ENCODE measurements around the gene MACROD2.

Gene MACROD2

GRCh38 chr20:14518648-14519047, 523.3 kb downstream of the MACROD2 start:
- TF ChIP-seq CTCF (IDR thresholded peaks at IDR 0.05) (no peak), ZFX (IDR thresholded peaks at IDR 0.05; ENCODE audit: borderline replicate concordance) (no peak)
- H3K27ac ChIP-seq = no peak overlapping the region

GRCh38 chr20:14521016-14521415, 525.7 kb downstream of the MACROD2 start:
- TF ChIP-seq ZFX (IDR thresholded peaks at IDR 0.05; ENCODE audit: borderline replicate concordance) (no peak), CTCF (IDR thresholded peaks at IDR 0.05) (no peak)
- H3K27ac ChIP-seq = no peak overlapping the region

- no peak for TF ChIP-seq CTCF (IDR thresholded peaks at IDR 0.05)
- TF ChIP-seq ZFX (IDR thresholded peaks at IDR 0.05; ENCODE audit: borderline replicate concordance) = no peak
- H3K27ac ChIP-seq = no peak overlapping the region
Measured at GRCh38 chr20:14521436-14521835, 526.1 kb downstream of the MACROD2 start.

GRCh38 chr20:14522595-14522994, 527.3 kb downstream of the MACROD2 start:
- H3K27ac ChIP-seq = no peak overlapping the region

GRCh38 chr20:14523090-14523489, 527.8 kb downstream of the MACROD2 start:
- TF ChIP-seq ZFX (IDR thresholded peaks at IDR 0.05; ENCODE audit: borderline replicate concordance) (no peak), CTCF (IDR thresholded peaks at IDR 0.05) (no peak)
- H3K27ac ChIP-seq = no peak overlapping the region

More at GRCh38 chr20:14522595-14522994, 527.3 kb downstream of the MACROD2 start:
- TF ChIP-seq ZFX (IDR thresholded peaks at IDR 0.05; ENCODE audit: borderline replicate concordance) (no peak), CTCF (IDR thresholded peaks at IDR 0.05) (no peak)

GRCh38 chr20:14525426-14525825, 530.1 kb downstream of the MACROD2 start:
- no peak overlapping the region for H3K27ac ChIP-seq
- TF ChIP-seq CTCF (IDR thresholded peaks at IDR 0.05) (no peak), ZFX (IDR thresholded peaks at IDR 0.05; ENCODE audit: borderline replicate concordance) (no peak)

GRCh38 chr20:14526891-14527290, 531.6 kb downstream of the MACROD2 start:
- H3K27ac ChIP-seq = no peak overlapping the region
- TF ChIP-seq CTCF (IDR thresholded peaks at IDR 0.05) (no peak), ZFX (IDR thresholded peaks at IDR 0.05; ENCODE audit: borderline replicate concordance) (no peak)
